ENCODE data around the gene B2M. TPM values are rescaled to one million over a fixed set of nuclear protein-coding genes. Genes with fewer than 3 reads are reported as not detected.
"Not testable (repeated sequence)": the region's sequence is repeated elsewhere in the genome, so short reads cannot be mapped to it uniquely, and the experiment has no call there.

The B2M gene
- 1,156 TPM for total RNA-seq
- long read RNA-seq, transcript B2M-213 (1 exons, 2,329 nt) = minor isoform, 82 of 1,133 reads
- long read RNA-seq, transcript B2M-204 (4 exons, 1,705 nt) = major isoform, 1,030 of 1,133 reads
- long read RNA-seq, transcript B2M-208 (3 exons, 1,081 nt) = minor isoform, 5 of 1,133 reads
- long read RNA-seq, partial matches to known transcripts = 9 of 1,133 reads
- long read RNA-seq, other reads (novel, unspliced or antisense) = 4 of 1,133 reads

GRCh38 chr15:44711096-44711742 lies at the start of gene B2M, which contains the start of gene PATL2:
B2M (plus strand) TSS chr15:44711517; CDS start chr15:44711547, 30 bp downstream.
PATL2 (minus strand) TSS chr15:44711323; CDS start chr15:44676490, 34,833 bp downstream.
- DNase-seq = peak; percentile 97
- ATAC-seq = peak; percentile 96
- intact Hi-C loops (cut with micrococcal nuclease) = loop anchor here (2.0 kb wide), 1 partner anchor 18 kb away; no protein-coding TSS in a partner anchor

- intact Hi-C loops (cut with micrococcal nuclease) = loop anchor here (5.0 kb wide), 1 partner anchor 76 kb away; the partner anchor contains the start of gene TRIM69
- DNase-seq (no peak), ATAC-seq (no peak)
Observed at GRCh38 chr15:44661576-44661975, 49.7 kb upstream of the B2M start.

- intact Hi-C loops (cut with micrococcal nuclease) = loop anchor here (5.0 kb wide), 1 partner anchor 75 kb away; the partner anchor contains the start of gene TRIM69
- ATAC-seq (peak; percentile 79), DNase-seq (peak; percentile 71)
Observed at GRCh38 chr15:44662478-44663409, 48.6 kb upstream of the B2M start.

DNA sequence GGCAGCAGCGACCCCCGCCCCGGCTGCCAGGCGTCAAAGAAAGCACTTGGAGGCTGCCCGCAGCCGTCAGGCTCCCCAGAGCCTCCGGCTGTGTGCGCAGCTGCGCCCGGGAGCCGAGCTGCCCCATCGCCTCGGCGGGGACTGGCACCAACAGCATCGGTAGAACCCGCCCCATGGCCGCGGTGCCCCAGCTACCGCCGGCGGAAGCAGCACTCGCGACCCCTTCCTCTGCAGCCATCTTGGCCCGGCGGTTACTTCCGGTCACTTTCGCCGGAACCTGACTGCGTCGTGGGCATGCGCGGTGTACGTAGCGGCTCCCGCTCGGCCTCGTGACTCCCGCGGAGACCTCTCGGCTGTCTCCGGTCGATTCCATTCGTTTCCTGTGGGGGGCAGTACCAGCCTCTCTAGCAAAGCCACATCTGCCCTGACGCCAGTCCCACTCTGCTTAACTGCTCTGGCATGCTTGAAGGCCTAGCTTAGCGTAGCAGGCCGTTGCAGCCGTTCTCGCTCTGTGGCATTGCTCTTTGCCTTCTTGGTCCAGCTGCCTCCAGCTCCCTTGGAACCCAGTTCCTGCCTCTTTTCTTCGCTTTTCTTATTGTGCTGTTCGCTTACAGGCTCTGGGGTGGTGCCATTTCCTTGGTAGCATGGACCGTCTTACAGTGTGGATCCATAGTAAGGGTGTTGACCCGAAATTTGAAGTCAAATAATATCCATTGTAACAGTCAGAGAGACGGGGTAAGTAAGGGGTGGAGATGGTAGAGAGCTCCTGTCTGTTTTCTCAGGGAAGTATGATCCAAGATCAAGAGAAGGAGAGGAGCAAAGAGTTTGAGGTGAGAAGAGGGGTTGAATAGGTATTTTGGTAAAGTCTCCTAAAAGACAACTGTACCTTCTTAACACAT lies 47.7 kb upstream of the B2M start, which contains the start of gene SPG11:
SPG11 (minus strand) TSS at position 253 of the 899 bp plus-strand sequence; CDS start at position 238, 15 bp downstream.
- intact Hi-C loops (cut with micrococcal nuclease) = loop anchor here (5.0 kb wide), 1 partner anchor 74 kb away; the partner anchor contains the start of gene TRIM69
- DNase-seq (peak; percentile 98), ATAC-seq (peak; percentile 99)

- intact Hi-C loops (cut with micrococcal nuclease) = no loop called here
- ATAC-seq (no peak), DNase-seq (no peak)
Observed at GRCh38 chr15:44666210-44667038, 44.9 kb upstream of the B2M start.

- intact Hi-C loops (cut with micrococcal nuclease) = no loop called here
- ATAC-seq = no peak
Observed at GRCh38 chr15:44667039-44667360, 44.3 kb upstream of the B2M start.

DNA sequence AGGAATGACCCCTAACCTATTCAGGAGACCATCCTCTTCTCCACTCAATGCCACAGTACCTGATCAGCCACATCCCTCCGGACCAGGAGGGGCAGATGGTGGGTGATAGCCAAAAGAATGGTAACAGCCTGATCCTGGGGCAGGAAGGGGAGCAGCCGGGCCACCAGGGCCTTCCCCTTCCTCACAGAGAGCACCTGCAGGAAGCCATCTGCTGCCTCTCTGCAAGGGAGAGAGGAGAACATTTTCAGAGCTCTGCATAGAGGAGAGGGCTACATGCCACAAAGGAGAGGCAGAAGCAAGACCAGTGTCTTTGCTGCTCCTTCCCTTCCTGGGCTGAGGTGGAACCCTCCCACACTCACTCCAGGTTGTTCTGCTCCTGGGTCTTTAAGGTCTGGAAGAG lies 42.4 kb upstream of the B2M start:
- ATAC-seq (no peak), DNase-seq (no peak)
- intact Hi-C loops (cut with micrococcal nuclease) = no loop called here

More at GRCh38 chr15:44667039-44667360, 44.3 kb upstream of the B2M start:
- DNase-seq = no peak

DNA sequence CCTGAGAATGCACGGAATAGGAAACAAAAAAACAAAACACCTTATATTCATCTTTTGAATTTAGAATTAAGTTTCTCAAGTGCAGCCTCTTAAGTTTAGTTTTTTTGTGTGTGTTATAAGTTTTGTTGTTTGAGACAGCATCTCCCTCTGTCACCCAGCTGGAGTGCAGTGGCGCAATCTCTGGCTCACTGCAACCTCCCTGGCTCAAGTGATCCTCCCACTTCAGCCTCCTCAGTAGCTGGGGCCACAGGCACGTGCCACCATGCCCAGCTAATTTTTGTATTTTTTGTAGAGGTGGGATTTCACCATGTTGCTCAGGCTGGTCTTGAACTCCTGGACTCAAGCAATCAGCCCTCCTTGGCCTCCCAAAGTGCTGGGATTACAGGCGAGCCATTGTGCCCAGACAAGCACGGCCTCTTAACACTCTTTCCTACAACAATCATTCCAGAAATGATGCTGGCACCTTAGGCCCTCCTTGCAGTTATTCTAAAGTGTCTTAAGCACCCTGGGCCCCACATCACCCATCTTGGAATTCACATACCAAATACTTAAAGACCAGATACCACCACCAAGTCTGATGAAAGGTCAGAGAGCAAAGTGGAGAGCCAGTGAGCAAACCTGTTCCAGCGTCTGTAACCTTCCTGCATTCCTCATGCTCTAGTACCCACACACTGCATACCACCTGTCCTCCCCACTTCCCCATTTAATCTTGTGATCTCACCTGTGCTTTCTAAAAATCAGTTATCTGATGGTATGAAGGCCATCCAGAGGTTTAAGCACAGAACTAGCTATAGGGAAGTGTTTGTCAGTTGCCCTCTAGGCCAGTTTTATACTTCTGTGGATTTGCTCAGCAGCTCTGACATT lies 41.0 kb upstream of the B2M start:
- intact Hi-C loops (cut with micrococcal nuclease) = no loop called here
- DNase-seq (no peak), ATAC-seq (no peak)

DNA sequence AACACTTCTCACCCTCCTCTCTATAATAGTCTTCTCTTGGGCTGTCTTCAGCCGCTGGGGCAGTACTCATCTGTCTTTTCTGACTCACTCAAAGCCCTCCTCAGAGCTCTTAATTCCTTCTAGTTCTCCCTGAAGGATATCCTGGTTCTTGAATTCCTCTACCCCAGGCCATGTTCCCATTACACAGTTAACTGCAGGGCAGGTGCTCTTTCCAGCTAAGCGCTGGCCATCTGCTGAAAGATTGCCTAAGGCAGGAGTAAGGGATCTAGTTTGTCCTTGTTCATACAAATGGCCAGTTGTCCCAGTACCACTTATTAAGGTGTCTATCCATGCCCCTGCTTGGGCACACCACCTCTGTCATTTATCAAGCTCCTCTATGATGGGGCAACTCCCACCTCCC lies 37.7 kb upstream of the B2M start:
- no peak for ATAC-seq
- DNase-seq = no peak
- intact Hi-C loops (cut with micrococcal nuclease) = no loop called here

GRCh38 chr15:44675911-44676310 lies 35.4 kb upstream of the B2M start:
- ATAC-seq (no peak), DNase-seq (no peak)
- intact Hi-C loops (cut with micrococcal nuclease) = no loop called here

DNA sequence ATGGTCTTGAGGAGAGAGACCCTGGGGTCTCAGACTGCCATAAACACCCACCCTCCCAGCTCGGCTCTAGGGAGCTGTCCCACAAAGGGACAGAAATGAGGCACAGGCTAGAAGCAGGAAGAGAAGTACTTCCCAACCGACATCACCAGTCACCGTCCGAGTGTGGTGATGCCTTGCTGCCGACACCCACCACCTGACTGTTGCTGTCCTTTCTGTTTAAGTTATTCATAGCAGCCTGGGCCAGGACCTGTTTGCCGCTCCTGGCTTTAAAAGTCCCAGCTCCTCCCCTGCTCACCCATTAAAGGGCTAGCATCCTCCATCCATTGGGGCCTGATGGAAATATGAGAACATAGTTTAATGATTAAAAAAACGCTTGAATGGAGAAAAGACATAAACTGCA lies 34.6 kb upstream of the B2M start:
- ATAC-seq (no peak), DNase-seq (no peak)
- intact Hi-C loops (cut with micrococcal nuclease) = no loop called here

DNA sequence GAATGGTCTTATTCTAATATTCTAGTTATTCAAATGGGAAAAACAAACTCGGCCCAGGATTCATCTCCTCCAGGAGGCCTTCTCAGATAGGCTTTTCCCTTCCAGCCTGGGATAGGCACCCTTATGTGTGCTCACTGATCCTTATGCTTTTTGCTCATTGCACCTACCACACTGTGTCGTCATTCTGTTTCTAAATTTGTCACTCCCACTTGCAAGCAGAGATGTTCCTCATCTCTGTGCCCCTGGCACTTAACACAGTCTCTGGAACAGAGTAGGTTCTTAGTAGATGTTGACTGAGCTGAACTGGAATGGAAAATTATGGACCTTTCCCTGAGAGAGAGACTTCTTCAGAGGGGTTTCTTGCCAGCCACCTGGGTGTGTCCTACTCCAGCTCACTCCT lies 29.1 kb upstream of the B2M start:
- DNase-seq (no peak), ATAC-seq (peak; percentile 86)
- intact Hi-C loops (cut with micrococcal nuclease) = no loop called here

GRCh38 chr15:44682809-44683682 lies 28.3 kb upstream of the B2M start:
- intact Hi-C loops (cut with micrococcal nuclease) = not testable (repeated sequence)
- ATAC-seq = peak; percentile 32
- DNase-seq = peak; percentile 59

GRCh38 chr15:44689318-44689717 lies 22.0 kb upstream of the B2M start:
- not testable (repeated sequence) for ATAC-seq

GRCh38 chr15:44690245-44690644 lies 21.1 kb upstream of the B2M start:
- ATAC-seq; intact Hi-C loops (cut with micrococcal nuclease); DNase-seq: not testable (repeated sequence)

More at GRCh38 chr15:44689318-44689717, 22.0 kb upstream of the B2M start:
- intact Hi-C loops (cut with micrococcal nuclease); DNase-seq: not testable (repeated sequence)

DNA sequence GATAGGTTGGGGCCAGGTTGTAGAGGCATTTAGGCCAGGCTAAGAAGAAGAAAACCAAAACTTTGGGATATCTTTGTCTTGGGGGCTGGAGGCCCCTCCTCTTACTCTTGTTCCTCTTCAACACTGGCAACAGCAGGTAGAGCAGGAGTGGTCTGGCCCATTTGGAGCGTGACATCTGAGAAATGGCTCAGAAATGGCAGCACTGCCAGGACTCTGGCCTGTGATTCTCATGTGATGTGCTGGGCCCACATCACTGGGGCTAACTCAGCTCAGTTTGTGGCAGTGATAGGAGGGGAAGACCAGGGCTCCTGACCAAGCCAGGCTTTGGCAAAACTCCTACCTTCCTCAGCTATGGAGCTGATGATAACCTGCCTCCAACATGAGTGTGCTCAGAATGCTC lies 18.7 kb upstream of the B2M start:
- no peak for ATAC-seq
- intact Hi-C loops (cut with micrococcal nuclease) = no loop called here
- no peak for DNase-seq
